GM21390 (cell line): Measurements from ENCODE around the gene SSR4.

ENCODE experiments used
- ATAC-seq: cut with Tn5 transposase; IDR thresholded peaks from one replicate; pipeline ENCODE4 v1.9.1; 2021; ENCODE audit not compliant: unreplicated experiment

Gene SSR4

DNA sequence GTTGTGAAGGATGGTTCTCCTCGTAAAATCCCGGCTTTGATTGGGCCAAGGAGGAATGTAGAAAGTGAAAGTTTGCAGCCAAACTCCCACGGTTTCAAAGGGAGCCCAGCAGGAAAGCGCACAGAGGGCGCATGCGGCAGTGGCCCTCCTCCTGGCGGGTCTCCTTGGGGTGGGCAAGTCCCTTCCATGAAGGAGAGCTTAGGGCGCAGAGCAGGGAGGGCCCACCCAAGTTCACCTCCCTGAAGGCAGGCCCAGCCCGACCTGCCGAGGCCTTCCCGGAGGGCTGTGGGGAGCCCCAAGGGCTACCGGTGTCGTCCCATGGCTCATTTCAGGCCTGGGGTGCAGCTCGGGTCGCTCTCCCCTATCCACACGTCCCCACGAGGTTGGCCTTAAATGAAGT is 33.8 kb downstream of the SSR4 start:
- no peak for ATAC-seq

DNA sequence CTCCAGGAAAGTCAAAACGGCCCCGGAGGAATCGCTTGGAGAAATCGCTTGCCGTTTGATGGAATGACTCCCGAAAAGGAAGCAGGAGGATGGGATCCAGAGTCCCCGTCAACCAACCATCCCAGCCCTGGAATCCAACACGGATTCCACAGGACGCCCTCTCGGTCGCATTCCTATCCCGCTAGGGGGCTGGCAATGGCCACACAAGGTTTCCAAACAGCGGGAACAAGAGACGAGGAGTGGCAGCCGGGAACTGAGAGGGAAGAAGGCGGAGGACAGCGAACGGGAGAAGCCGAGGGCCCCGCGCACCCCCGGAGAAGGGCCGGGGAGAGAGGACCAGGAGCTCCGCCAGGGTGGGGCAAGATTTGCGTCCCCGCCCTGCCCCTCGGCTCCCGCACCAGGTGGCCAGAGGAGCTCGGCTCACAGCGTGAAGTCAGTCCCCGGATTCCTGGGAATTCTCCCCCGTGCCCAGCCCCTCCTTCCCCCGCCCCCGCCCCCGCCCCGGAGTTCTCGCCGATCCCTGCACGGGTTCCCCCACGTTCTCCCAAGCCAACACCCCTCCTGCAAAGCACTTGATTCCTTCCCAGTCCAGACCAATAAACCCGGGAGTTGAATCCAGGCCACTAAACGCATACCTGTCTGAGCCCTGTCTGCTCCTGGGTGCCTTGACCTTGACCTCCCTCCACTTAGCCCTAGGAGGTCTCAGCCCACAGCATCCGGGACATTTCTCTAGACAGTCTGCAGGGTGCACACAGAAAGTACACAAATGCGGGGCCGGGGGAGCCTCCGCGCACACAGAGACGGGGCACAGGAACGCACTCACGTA is 34.5 kb downstream of the SSR4 start:
- no peak for ATAC-seq

DNA sequence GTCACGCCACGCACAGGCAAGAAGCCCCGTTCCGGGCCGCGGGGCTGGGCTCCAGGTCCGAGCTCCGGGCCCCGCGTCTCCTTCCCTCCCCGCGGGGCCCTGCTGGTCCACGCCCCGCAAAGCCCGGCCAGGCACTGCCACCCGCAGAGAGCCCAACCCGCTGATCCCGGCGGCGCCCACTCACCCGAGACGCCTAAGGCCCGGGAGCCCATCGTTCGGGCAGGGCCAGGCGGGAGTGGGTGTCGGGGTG is 35.0 kb downstream of the SSR4 start:
- ATAC-seq, result no peak

DNA sequence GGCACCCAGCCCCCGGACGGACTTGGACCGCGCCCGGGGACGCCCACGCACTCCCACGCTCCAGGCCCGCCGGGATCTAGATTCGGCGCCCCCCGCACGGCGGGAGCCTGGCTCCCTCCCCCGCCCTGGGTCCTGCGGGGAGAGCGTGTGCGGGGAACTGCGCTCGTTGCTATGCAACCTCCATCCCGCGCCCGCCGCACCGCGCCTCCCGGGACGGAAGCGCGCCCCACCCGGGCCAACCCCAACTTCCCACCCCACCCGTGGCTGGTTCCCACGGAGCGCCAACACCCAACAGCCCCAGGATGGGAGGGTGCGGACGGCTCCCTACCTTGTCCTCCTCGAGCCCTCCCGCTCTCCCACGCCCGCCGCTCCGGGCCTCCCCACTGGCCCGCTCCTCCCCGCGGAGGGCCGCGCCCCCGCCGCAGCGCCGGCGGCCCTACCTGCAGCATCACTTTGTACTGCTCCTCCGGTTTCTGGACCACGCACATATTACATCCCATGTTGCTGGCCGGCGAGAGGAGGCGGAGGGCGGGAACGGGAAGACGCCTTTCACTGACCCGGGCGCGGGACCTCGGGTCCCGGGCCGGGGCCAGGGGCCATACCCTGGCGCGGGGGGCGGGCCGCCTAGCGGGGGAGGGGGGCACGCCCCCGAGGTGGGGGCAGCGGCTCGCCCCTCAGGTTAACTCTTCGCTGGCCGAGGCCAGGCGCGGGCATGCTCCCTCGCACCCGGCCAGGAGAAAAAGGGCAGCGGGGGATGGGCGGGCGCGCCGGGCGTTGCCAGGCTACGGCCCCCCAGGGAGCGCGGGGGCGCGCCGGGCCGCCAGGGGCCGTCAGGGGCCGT is 35.6 kb downstream of the SSR4 start, which contains the start of gene PDZD4:
PDZD4 (minus strand) TSS at position 746 of the 841 bp plus-strand sequence; CDS start at position 500, 246 bp downstream.
- no peak for ATAC-seq

DNA sequence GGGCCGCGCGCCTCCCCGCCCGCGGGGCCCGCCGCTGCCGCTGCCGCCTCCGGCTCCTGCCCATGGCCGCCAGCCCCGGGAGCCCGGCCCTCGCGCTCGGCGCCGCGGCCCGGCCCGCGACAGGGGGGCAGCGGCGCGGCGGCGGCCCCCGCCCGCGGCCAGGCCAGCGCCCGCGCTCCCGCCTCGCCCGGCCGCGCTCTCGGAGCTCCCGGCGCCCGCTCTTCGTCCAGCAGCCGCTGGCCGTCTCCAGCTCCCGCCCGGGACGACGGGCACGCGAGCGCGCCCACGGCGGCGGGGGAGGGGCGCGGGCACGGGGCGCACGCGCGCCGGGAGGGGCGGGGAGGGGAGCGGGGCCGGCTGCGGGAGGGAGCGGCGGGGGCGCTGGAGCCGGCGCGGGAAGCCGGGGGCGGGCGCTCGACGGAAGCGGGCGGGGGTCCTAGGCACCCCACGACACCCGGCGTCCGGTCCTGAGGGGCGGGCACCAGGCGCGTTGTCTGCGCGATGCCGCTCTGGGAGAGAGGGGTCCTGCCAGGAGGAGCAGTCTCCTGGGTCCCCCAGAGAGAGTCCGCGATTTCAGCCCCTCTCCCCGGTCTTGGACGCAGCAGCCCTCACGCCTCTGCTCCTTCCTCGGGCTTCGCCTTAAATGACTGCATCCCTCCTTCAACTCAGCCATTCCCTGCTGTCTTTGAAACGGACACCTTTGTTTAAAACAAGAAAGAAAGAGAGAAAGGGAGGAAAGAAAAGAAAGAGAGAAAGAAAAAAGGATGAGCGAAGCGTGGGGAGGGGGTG is 36.4 kb downstream of the SSR4 start:
- no peak for ATAC-seq

DNA sequence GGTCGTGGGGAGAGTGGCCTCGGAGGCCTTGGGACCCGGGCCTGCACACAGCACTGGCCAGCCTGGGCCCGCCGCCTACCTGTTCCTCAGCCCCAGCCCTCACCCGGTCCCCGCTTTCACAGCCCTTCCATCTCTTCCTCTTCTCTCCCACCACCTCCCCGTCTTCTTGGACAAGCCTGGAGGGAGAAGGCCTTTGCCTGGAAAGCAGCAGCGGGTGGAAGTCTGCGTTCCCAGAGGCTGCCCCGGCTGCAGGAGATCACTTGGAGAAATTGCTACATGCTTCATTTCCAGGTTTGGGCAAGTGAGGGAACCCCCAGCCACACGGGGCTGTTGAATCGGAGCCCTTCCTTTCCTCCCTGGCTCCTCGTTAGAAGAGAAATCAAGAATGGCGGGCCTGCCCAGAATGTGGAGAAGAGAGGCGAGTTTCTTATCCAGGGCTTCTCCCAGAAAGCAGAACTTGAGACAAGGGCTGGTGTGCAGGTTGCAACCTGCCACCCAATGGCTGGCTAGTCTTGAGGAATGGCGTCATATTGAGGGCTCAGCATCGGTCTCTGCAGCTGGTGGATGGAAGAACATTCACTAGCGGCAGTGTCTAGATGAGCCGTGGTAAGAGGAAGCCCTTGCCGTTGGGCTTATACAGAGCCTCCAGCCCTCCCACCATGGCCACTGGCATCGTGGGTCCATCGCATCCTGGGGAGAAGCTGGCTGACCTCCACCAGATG is 37.1 kb downstream of the SSR4 start:
- ATAC-seq, result no peak

DNA sequence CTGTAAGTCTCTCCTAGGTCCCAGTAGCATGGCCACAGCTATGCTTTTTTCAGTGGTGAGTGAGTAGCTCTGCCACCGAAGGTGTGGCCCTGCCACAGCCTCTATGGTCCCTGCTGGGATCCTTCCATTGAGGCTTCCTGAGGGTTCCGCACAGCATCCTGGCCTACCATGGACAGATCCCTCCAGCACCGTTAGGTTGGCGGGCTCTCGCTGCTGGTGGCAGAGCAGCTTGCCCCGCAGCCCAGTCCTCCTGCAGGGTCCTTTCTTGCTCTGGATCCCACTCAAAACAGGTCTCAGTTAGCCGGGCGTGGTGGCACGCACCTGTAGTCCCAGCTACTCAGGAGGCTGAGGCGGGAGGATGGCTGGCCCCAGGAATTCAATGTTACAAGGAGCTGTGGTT is 38.3 kb downstream of the SSR4 start:
- no peak for ATAC-seq

DNA sequence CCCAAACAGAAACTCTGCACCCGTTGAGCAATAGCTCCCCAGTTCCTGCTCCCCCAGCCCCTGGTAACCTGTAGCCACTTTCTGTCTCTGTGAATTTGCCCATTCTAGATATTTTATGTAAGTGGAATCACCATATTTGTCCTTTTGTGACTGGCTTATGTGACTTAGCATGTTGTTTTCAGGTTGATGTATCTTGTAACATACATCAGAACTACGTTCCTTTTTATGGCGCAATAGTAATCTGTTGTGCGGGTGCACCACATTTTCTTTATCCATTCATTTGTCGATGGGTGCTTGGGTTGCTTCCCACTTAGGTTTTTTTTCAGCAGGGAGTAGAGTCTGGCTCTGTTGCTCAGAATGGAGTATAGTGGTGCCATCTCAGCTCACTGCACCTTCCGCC is 42.5 kb downstream of the SSR4 start:
- no peak for ATAC-seq

DNA sequence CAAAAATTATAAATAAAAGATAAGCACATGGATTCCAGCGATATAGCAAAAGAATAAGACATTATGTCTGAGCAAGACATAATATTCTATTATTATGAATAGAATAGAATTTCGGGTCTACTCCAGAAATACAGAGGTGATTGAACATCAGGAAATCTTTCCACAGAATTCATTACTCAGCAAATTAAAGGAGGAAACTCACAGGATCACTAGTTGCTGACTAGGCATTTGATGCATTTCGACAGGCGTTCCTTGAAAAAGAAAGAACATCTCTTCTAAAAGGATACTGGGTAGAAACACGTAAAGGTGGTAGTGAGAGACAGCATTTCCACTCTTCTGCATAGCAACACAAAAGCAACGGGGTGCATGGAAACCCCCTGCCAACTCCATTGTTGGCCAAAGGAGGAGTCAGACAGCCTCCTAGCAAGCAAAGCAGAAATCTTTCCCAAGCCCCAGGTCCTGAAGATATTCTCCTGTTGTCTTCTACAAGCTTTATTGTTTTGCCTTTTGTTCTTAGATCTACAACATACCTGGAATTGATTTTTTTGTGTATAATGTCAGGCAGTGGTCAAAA is 50.1 kb downstream of the SSR4 start:
- ATAC-seq, result no peak

DNA sequence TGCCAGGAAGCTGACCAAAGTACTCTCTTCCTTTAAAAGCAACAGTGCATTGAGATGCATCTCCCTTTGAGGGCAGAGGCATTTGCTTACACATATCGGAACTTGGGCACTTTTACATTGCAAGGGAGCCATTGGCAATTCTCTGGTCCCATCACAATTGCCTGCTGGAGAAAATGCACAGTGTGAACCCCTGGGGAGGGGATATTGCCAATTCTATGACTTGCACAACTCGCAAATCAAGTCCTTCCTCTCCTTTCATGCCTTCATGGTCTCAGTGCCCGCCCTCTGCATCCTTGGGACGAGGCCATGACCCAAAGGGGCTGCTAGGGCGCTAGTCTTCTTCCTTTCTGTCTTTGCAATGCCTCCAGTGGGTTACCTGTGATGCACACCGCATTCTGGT is 50.7 kb downstream of the SSR4 start:
- ATAC-seq, result no peak

DNA sequence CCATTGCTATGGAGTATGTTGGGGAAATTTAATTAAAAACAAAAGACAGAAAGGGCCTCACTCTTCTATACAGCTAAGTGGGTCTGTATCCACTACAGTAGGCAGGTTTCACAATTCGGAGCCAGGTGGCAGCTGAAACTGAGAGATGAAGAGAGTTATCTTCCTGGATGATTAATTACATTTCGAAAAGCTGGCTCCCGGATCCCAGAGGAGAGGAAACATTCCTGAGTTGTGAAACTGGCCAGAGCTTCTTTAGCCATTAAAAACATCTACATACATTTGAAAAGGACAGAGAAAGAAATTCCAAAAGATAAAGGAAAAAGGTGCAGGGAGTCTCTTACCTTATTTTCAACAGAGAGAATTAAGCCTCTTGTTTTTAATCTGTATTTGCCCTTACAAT is 51.4 kb downstream of the SSR4 start:
- no peak for ATAC-seq
